Measurements from ENCODE around the gene AATF.
"Not testable (repeated sequence)": the region's sequence is repeated elsewhere in the genome, so short reads cannot be mapped to it uniquely, and the experiment has no call there.

AATF gene

DNA sequence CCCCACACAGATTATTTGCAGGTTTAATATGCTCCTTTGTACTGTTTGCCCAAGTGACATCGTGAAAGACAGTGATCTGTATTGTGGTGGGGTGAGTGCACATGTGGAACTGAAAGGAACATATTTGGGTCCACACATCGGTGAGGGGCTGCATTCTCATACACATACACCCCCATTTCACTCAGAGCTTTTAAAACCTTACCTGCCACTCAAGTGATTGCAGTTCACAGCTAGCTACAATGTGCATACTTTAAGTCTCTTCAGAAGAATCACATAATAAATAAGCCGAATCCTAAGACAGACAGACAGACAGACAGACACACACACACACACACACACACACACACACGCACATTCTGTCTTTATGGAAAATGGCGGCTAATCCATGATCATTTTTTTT, 102.6 kb downstream of the AATF start:
- no peak for DNase-seq

DNA sequence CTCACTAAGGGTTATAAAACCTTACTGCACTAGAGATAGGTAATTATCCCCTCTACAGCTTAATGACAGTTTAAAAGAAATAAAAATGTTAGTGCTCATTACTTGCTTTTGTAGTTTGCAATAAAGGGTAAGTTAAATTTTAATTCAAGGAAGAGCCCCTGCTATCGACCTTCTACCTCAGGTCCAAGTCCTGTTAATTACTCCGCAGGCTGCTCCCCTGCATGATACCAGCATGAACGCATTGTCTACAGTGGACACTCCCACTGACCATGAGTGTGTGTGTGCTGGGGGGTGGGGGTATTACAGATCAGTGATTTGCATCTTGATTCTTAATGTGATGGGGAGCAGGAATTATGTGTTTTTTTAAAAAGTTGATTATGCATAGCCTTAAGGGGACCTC, 103.1 kb downstream of the AATF start:
- DNase-seq, result no peak

DNA sequence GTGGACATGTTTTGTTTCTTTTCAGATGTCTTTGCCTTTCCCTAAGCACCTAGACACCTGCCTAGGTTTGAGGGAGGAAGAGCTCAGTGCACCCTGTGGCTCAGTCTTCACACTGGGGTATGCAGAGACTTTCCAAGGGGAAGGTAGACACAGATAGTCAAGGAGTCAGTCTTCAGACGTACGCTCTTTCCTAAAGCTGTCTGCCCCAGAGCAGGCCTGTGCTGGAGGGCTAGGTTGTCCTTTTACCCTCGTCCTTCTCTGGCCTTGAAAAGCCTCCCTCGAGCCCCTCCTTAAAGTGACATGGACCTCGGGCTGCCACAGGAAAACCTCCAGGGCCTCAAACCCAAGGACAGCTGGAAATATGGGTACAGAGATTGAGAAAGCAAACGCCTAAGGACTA, 103.7 kb downstream of the AATF start:
- DNase-seq, result no peak

- no peak for DNase-seq
Observed at GRCh38 chr17:37054894-37055293, 106.1 kb downstream of the AATF start.

DNA sequence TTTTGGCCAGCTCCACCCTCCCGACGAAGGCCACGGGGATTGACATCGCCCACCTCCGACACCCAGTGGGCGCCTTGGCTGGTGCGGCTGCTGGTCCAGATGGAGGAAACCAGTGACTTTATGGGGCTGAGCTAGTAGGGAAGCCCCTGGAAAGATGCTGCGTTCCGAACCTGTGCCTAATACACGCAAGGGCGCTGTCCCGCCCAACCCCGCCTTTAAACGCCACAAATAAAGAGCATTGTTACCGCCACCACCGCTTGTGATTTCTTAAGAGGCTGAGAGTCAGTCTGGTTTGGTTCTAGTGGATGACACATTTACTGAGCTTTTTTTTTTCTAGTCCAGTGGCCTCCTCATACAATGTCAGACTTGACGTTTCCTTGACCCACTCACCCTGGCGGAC, 107.9 kb downstream of the AATF start:
- no peak for DNase-seq

DNA sequence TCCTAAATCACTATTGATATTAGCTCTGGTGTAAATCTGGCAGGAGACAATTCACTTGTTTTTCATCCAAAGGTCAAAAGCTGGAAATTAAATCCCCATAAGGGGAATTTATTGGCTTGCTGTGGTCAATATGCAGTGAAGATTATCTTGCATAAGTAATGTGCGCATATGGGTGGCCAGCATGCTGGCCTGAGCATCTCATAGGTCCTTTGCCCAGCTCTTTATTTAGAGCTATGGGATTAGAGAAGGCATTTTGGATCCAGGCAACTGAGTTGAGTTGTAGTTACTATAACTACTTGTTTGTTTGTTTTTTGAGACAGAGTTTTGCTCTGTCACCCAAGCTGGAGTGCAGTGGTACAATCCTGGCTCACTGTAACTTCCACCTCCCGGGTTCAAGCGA, 110.7 kb downstream of the AATF start:
- DNase-seq, result no peak

- DNase-seq, result no peak
Observed at GRCh38 chr17:37060094-37060493, 111.3 kb downstream of the AATF start.

DNA sequence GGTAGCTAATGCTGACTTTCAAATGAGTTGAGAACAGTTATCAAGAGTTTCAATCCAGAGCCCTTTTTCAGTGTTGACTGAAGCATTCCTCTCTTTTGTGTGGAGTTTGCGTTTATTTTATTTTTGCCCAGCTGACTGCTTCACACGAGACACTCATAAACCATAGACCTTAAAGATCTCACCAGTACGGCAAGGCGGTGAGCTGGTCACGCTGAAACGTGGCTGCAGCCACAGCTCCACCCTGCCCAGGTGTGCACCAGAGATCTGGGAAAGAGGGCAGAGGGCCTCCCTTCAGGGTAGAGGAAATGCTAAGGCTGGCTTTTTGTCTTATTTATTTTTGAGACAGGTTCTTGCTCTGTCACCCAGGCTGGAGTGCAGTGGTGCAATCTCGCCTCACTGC, 112.2 kb downstream of the AATF start:
- no peak for DNase-seq

- DNase-seq, result no peak
Observed at GRCh38 chr17:37062021-37062420, 113.3 kb downstream of the AATF start.

GRCh38 chr17:37064206-37064605, 115.5 kb downstream of the AATF start:
- DNase-seq, result no peak

- DNase-seq, result no peak
Observed at GRCh38 chr17:37064956-37065355, 116.2 kb downstream of the AATF start.

GRCh38 chr17:37065486-37066321, 117.0 kb downstream of the AATF start:
- DNase-seq, result no peak

DNA sequence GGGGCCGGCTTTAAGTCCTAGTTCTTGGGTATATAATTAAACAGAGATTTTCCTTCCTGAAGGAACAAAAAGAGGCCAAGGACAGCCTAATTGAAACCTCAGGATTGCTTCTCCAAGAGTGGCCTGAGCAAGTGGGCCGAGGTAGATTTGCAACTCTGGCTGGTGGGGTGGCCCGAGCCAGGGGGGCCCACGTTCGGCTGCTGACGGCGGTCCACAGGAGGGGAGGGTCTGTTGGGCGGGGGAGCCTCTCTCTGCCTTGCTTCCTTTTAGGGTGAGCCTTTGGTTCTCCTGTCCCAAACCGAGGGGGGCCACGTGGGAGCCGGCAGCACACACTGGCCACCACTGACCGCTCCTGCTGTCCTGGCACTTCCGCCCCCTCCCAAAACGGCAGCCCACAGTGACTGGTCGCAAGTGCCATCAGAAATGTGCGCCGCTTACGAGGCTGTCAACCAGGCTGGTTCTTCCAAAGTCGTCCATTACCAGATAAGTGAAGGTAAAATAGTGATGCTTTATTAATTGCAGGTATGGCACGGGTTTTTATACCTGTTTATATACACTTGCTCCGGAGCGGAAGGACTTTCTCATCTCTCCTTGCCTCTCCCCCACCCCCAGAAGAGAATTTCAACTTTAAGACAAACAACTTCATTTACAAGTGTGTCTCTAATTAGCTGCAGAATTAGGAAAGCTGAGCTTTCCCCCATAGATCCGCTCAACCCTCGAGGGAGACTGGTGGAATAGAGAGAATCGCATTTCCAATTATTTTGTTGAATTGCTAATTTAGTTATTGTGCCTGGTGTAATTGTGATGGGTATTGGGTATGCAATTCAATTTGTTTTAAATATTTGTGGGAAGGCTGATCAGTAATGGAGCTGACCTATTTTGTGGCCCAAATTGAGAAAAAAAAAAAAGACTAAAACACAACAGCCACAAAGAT, 117.8 kb downstream of the AATF start:
- DNase-seq, result no peak

- peak; percentile 59 for DNase-seq
Observed at GRCh38 chr17:37067555-37068111, 118.9 kb downstream of the AATF start.

DNA sequence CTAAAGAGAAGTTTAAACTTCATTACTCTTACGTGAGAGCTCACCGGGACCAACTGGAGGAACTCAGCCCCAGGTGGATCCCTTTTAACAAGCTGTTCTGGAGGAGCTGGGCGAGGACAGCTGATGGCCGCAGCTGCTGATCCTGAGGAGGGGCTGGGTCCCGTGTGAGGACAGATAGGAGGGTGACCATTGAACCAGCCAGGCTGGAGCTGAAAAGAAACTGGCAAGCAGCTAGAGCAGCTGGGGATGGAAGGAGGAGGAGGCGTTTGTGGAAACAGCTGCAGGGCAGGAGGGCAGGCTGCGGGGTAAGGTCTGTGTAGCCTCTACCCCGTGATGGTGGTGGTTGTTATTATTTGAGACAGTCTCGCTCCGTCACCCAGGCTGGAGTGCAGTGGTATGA, 119.5 kb downstream of the AATF start:
- no peak for DNase-seq

GRCh38 chr17:37069087-37069486, 120.3 kb downstream of the AATF start:
- no peak for DNase-seq

- DNase-seq, result not testable (repeated sequence)
Observed at GRCh38 chr17:37073464-37073863, 124.7 kb downstream of the AATF start.

- DNase-seq, result no peak
Observed at GRCh38 chr17:37079065-37079708, 130.4 kb downstream of the AATF start.

DNA sequence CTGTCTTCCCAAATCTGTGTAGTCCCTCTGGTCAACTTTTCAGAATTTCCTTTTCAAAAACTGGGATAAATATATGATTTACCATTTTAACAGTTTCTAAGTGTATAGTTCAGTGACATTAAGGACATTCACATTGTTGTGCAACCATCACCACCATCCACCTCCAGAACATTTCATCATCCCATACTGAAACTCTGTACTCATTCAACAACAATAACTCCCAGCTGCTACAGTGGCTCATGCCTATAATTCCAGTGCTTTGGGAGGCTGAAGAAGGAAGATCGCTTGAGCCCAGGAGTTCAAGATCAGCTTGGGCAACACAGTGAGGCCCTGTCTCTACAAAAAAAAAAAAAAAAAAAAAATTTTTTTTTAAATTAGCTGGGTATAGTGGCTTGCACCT, 131.0 kb downstream of the AATF start:
- no peak for DNase-seq

GRCh38 chr17:37081287-37081686, 132.5 kb downstream of the AATF start:
- peak; percentile 68 for DNase-seq

DNA sequence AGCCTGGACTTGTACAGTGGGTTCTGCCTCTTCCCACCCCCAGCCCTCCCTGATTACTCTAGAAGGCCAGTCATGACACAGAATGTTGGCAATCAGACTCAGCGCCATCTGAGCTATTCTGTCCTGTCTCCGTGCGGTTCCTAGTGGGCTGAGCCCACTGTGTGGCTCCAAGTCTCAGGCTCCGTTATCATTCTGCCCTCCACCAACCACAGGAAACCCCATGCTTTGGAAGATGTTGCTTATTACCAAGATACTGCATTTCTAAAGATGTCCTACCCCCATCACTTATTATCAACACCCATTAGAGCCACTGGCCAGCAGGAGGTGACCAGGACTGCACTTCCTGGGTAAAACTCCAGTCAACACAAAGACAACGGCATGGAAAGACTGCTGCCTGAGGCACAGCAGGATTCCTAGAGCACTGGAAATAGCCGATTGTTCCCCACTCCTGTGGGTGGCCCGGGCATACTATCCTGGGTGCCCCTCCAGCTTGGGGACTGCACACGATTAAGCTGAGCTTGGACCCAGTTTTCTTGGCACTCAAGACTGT, 133.6 kb downstream of the AATF start:
- no peak for DNase-seq

- no peak for DNase-seq
Observed at GRCh38 chr17:37082985-37083384, 134.2 kb downstream of the AATF start.

GRCh38 chr17:37083456-37083855, 134.7 kb downstream of the AATF start:
- no peak for DNase-seq
